ENCODE data around the gene UNG. TPM values are rescaled to one million over a fixed set of nuclear protein-coding genes. Genes with fewer than 3 reads are reported as not detected.
"Not testable (repeated sequence)": the region's sequence is repeated elsewhere in the genome, so short reads cannot be mapped to it uniquely, and the experiment has no call there.

Gene UNG
- 10 to 100 TPM; 37.2 to 67.9 (median 65.6) TPM for polyA plus RNA-seq (ENCODE audit: insufficient read length in 4 of 4)

GRCh38 chr12:109097435-109098182 lies at the start of gene UNG:
TSS of gene UNG (plus strand) at chr12:109097597. CDS start at chr12:109097680, 83 bp downstream.
- peak; percentile 86 to 94 (median 92) for DNase-seq (ENCODE audit: low read depth in 4 of 4, low spot score in 3 of 4)

GRCh38 chr12:109048706-109049105 lies 48.7 kb upstream of the UNG start:
- not testable (repeated sequence) for DNase-seq (ENCODE audit: low read depth in 4 of 4, low spot score in 3 of 4)

GRCh38 chr12:109049794-109050193 lies 47.6 kb upstream of the UNG start:
- not testable (repeated sequence) for DNase-seq (ENCODE audit: low read depth in 4 of 4, low spot score in 3 of 4)

- DNase-seq (ENCODE audit: low read depth in 4 of 4, low spot score in 3 of 4): no peak
Measured at GRCh38 chr12:109052097-109052413, 45.3 kb upstream of the UNG start.

- peak; percentile 78 to 82 (median 78) for DNase-seq (ENCODE audit: low read depth in 4 of 4, low spot score in 3 of 4)
Measured at GRCh38 chr12:109052414-109053323, 44.7 kb upstream of the UNG start, which contains the start of gene USP30. TSS of gene USP30 (plus strand) at chr12:109052576. CDS start at chr12:109052679, 103 bp downstream.

- no peak for DNase-seq (ENCODE audit: low read depth in 4 of 4, low spot score in 3 of 4)
Measured at GRCh38 chr12:109053382-109054123, 43.8 kb upstream of the UNG start.

GRCh38 chr12:109054124-109054513 lies 43.3 kb upstream of the UNG start:
- DNase-seq (ENCODE audit: low read depth in 4 of 4, low spot score in 3 of 4): not testable (repeated sequence)

GRCh38 chr12:109054520-109054919 lies 42.9 kb upstream of the UNG start:
- DNase-seq (ENCODE audit: low read depth in 4 of 4, low spot score in 3 of 4): no peak

GRCh38 chr12:109056891-109057290 lies 40.5 kb upstream of the UNG start:
- DNase-seq (ENCODE audit: low read depth in 4 of 4, low spot score in 3 of 4): no peak

GRCh38 chr12:109057376-109057775 lies 40.0 kb upstream of the UNG start:
- no peak for DNase-seq (ENCODE audit: low read depth in 4 of 4, low spot score in 3 of 4)

GRCh38 chr12:109058773-109059172 lies 38.6 kb upstream of the UNG start:
- DNase-seq (ENCODE audit: low read depth in 4 of 4, low spot score in 3 of 4): no peak

- no peak for DNase-seq (ENCODE audit: low read depth in 4 of 4, low spot score in 3 of 4)
Measured at GRCh38 chr12:109064143-109064542, 33.3 kb upstream of the UNG start.

- no peak for DNase-seq (ENCODE audit: low read depth in 4 of 4, low spot score in 3 of 4)
Measured at GRCh38 chr12:109065154-109065852, 32.1 kb upstream of the UNG start.

GRCh38 chr12:109065853-109066193 lies 31.6 kb upstream of the UNG start:
- no peak for DNase-seq (ENCODE audit: low read depth in 4 of 4, low spot score in 3 of 4)

GRCh38 chr12:109069307-109070271 lies 27.8 kb upstream of the UNG start:
- DNase-seq (ENCODE audit: low read depth in 4 of 4, low spot score in 3 of 4): no peak

- DNase-seq (ENCODE audit: low read depth in 4 of 4, low spot score in 3 of 4): no peak
Measured at GRCh38 chr12:109074866-109075265, 22.5 kb upstream of the UNG start.

- no peak for DNase-seq (ENCODE audit: low read depth in 4 of 4, low spot score in 3 of 4)
Measured at GRCh38 chr12:109082751-109083150, 14.6 kb upstream of the UNG start.

GRCh38 chr12:109084425-109084824 lies 13.0 kb upstream of the UNG start:
- no peak for DNase-seq (ENCODE audit: low read depth in 4 of 4, low spot score in 3 of 4)

GRCh38 chr12:109085590-109085989 lies 11.8 kb upstream of the UNG start:
- DNase-seq (ENCODE audit: low read depth in 4 of 4, low spot score in 3 of 4): no peak
